GM19438 (cell line): ENCODE results near the gene SPDYE8.
"Not testable (repeated sequence)": the region's sequence is repeated elsewhere in the genome, so short reads cannot be mapped to it uniquely, and the experiment has no call there.

Experiments
- ATAC-seq: cut with Tn5 transposase; IDR thresholded peaks from one replicate; pipeline ENCODE4 v1.9.1; 2021; ENCODE audit warnings: low read depth; ENCODE audit not compliant: unreplicated experiment

Gene SPDYE8

GRCh38 chr7:73029666-73030065 is at the start of gene SPDYE8:
SPDYE8 (minus strand) TSS chr7:73029766; CDS start chr7:73027966, 1,800 bp downstream.
- ATAC-seq = not testable (repeated sequence)

DNA sequence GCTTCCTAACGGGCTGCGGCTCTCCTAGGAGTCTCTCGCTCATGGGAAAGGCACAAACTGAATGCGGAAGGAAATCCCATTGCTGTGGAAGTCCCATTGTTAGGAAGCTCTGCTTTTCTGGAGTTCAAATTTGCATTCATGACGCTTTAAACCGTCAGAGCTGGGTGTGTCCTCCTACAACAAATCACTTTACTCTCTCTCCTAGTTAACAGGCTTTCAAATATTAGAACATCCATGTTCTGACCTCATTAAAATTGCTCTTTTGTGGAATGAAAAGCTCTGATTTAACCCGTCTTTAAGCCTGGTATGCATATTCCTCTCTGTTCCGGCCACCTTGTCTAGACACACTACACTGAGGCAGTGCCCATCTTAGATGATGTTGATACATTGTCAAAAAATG is 28.2 kb upstream of the SPDYE8 start, which contains the start of gene SPDYE11:
TSS of gene SPDYE11 (minus strand) at position 101 of the 400 bp plus-strand sequence. CDS start 1,800 bp downstream, outside the sequence.
- ATAC-seq = not testable (repeated sequence)

- not testable (repeated sequence) for ATAC-seq
These were observed 23.1 kb downstream of the SPDYE8 start for GRCh38 chr7:73006491-73006890.

DNA sequence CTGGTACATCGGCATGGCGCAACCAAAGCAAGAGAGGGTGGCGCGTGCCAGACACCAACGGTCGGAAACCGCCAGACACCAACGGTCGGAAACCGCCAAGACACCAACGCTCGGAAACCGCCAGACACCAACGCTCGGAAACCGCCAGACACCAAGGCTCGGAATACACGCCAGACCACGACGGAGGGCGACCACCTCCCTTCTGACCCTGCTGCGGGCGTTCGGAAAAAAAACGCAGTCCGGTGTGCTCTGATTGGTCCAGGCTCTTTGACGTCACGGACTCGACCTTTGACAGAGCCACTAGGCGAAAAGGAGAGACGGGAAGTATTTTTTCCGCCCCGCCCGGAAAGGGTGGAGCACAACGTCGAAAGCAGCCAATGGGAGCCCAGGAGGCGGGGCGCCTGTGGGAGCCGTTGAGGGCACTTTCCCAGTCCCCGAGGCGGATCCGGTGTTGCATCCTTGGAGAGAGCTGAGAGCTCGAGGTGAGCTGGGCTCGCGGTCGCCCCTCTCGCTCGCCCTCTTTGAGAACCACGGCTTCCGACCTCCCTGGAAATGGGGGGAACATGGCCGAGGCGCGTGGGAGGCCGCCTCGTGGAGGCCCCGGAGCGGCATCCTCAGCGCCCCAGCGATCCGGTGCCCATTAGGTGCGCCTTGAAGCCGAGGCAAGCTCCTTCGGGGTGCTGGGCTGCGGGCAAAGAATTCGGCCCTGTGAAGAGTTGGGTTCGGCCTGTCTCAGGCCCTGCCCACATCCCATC is 23.7 kb downstream of the SPDYE8 start:
- peak; percentile 76 for ATAC-seq

- ATAC-seq = peak; percentile 75
These were observed 24.2 kb downstream of the SPDYE8 start for GRCh38 chr7:73005356-73005692.

- ATAC-seq = not testable (repeated sequence)
These were observed 31.6 kb downstream of the SPDYE8 start for GRCh38 chr7:72997887-72998468.

DNA sequence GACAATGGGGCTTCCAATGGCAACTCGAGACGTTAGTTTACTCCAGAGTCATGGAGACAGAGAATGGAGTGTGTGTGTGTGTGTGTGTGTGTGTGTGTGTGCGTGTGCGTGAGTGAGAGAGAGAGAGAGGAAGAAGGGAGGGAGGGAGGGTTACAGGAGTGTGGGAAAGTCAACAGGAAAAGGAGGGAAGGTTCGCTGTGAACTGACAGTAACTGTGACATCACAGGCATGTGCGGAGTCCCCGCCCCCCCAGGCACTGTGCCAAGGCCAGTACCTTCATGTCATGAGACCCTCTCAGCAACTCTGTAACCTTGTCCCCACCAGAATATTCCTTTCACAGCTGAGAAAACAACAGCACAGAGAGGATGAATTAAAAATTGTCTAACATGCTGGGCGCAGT is 32.1 kb downstream of the SPDYE8 start:
- not testable (repeated sequence) for ATAC-seq

DNA sequence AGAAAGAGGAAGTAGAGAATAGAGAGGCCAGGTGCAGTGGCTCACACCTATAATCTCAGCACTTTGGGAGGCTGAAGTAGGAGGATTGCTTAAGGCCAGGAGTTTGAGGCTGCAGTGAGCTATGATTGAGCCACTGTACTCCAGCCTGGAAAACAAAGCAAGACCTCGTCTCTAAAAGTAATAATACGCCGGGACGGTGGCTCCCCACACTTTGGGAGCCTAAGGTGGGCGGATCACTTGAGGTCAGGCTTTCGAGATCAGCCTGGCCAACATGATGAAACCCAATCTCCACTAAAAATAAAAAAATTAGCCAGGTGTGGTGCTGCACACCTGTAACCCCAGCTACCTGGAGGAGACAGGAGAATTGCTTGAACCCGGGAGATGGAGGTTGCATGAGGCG is 34.1 kb downstream of the SPDYE8 start:
- ATAC-seq = not testable (repeated sequence)

DNA sequence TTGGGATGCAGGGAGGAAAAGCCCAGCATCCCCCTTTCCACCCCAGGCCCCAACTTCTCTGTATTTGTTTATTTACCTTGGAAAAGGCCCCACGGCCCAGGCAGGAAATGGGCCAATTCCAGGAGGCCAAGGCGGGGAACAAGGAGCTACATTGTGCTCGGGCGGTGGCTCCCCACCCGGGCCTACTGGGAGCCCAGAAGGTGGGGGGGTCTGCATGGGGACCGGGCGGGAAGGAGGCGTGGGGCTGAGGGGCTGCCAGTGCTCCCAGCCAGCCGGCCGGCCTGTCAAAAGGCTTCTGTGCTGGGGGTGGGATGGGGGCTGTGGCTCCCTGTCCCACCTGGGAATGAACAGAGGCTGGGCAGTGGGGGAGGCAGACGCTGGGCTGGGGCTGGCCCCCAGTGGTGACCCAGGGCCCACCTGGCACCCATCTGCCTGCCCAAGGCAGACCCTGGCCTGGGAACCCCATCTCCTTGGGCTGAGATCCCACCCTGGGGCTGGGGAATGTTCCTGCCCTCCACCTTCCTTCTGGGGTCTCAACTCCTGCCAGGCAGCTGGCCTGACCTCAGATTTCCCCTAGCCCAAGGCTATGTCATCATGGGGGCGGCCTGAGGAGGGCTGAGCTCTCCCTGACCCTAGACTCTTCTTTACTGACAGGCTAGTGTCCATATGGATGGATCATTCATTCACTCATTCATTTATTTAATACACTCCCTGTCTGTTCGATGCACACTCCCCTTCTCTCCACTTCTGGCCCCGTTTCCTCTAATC is 39.2 kb downstream of the SPDYE8 start:
- not testable (repeated sequence) for ATAC-seq

GRCh38 chr7:72982084-72982483 is 47.5 kb downstream of the SPDYE8 start:
- not testable (repeated sequence) for ATAC-seq

GRCh38 chr7:72980382-72980781 is 49.2 kb downstream of the SPDYE8 start:
- ATAC-seq = not testable (repeated sequence)

- ATAC-seq = not testable (repeated sequence)
These were observed 53.1 kb downstream of the SPDYE8 start for GRCh38 chr7:72976434-72976833.

GRCh38 chr7:72975656-72976286 is 53.8 kb downstream of the SPDYE8 start:
- not testable (repeated sequence) for ATAC-seq

- ATAC-seq = not testable (repeated sequence)
These were observed 54.8 kb downstream of the SPDYE8 start for GRCh38 chr7:72974781-72975180.

DNA sequence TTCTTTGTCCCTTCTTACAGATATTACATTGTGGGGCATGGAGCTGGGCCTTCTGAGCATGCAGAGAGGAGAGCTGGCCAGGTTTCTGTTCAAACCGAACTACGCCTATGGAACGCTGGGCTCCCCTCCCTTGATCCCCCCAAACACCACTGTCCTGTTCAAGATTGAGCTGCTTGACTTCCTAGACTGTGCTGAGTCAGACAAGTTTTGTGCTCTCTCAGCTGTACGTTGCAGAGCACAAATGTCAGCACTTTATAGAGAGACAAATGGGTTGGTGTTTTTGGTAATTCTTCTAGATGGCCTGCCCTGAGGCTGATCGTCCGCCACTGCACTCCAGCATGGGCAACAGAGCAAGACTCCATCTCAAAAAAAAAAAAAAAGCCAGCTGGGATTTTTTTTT is 58.1 kb downstream of the SPDYE8 start:
- ATAC-seq = not testable (repeated sequence)
